H9 (cell line): ENCODE results near the gene MAD1L1. TPM values are rescaled to one million over a fixed set of nuclear protein-coding genes. Genes with fewer than 3 reads are reported as not detected.

ENCODE experiments used
- DNase-seq: peaks from one replicate; pipeline ENCODE4 v3.0.0-alpha.2; 2017
- H2AFZ ChIP-seq: one replicate; pipeline ENCODE4 v1.6.1; 2013; ENCODE audit warnings: mild to moderate bottlenecking, low read length, control low read depth, moderate library complexity
- H2AK5ac ChIP-seq: 2 replicates; pipeline ENCODE4 v1.6.1; 2013; ENCODE audit warnings: low read length, control low read depth, mixed read lengths; ENCODE audit not compliant: insufficient read length
- H2BK120ac ChIP-seq: one replicate; pipeline ENCODE4 v1.6.1; 2013; ENCODE audit warnings: low read depth, mild to moderate bottlenecking, low read length, control low read depth, inconsistent platforms; ENCODE audit not compliant: poor library complexity, severe bottlenecking
- H2BK12ac ChIP-seq: 2 replicates; pipeline ENCODE4 v1.6.1; 2013; ENCODE audit warnings: low read length, control low read depth, mixed read lengths, low read depth; ENCODE audit not compliant: insufficient read length
- H2BK15ac ChIP-seq: 2 replicates; pipeline ENCODE4 v1.6.1; 2013; ENCODE audit warnings: low read depth, low read length, control low read depth
- H2BK20ac ChIP-seq: one replicate; pipeline ENCODE4 v1.6.1; 2013; ENCODE audit warnings: low read depth, mild to moderate bottlenecking, low read length, control low read depth, inconsistent platforms; ENCODE audit not compliant: poor library complexity, severe bottlenecking
- H2BK5ac ChIP-seq: 2 replicates; pipeline ENCODE4 v1.6.1; 2013; ENCODE audit warnings: low read length, control low read depth, mixed read lengths; ENCODE audit not compliant: insufficient read length
- H3K14ac ChIP-seq: 2 replicates; pipeline ENCODE4 v1.6.1; 2013; ENCODE audit warnings: low read length, control low read depth; ENCODE audit not compliant: insufficient read depth
- H3K18ac ChIP-seq: 2 replicates; pipeline ENCODE4 v1.6.1; 2013; ENCODE audit warnings: low read depth, mild to moderate bottlenecking, mixed read lengths, low read length, control low read depth; ENCODE audit not compliant: insufficient read length
- H3K23ac ChIP-seq: 2 replicates; pipeline ENCODE4 v1.6.1; 2013; ENCODE audit warnings: low read length, control low read depth, mixed read lengths, low read depth; ENCODE audit not compliant: insufficient read length
- H3K23me2 ChIP-seq: 2 replicates; pipeline ENCODE4 v1.6.1; 2013; ENCODE audit warnings: low read depth, mild to moderate bottlenecking, mixed read lengths, low read length, control low read depth; ENCODE audit not compliant: insufficient read length, poor library complexity, severe bottlenecking
- H3K27ac ChIP-seq: 2 replicates; pipeline ENCODE4 v1.5.1; 2013; ENCODE audit warnings: low read length, control low read depth, mixed read lengths, low read depth; ENCODE audit not compliant: insufficient read length
- H3K27me3 ChIP-seq: 2 replicates; pipeline ENCODE4 v1.6.1; 2013; ENCODE audit warnings: low read length, control low read depth, inconsistent platforms; ENCODE audit not compliant: insufficient read depth
- H3K4ac ChIP-seq: 2 replicates; pipeline ENCODE4 v1.6.1; 2013; ENCODE audit warnings: low read depth, mild to moderate bottlenecking, control low read depth, inconsistent platforms, low read length, moderate library complexity
- H3K4me1 ChIP-seq: 2 replicates; pipeline ENCODE4 v1.6.1; 2013; ENCODE audit warnings: low read length, control low read depth, inconsistent platforms; ENCODE audit not compliant: insufficient read depth
- H3K4me2 ChIP-seq: 2 replicates; pipeline ENCODE4 v1.6.1; 2013; ENCODE audit warnings: low read length, control low read depth, mixed read lengths; ENCODE audit not compliant: insufficient read length, insufficient read depth
- H3K56ac ChIP-seq: 2 replicates; pipeline ENCODE4 v1.6.1; 2013; ENCODE audit warnings: low read depth, mild to moderate bottlenecking, mixed read lengths, low read length, control low read depth; ENCODE audit not compliant: insufficient read length
- H3K79me1 ChIP-seq: 2 replicates; pipeline ENCODE4 v1.6.1; 2013; ENCODE audit warnings: low read depth, mild to moderate bottlenecking, moderate library complexity, low read length, control low read depth, inconsistent platforms; ENCODE audit not compliant: insufficient read depth, poor library complexity, severe bottlenecking
- H3K79me2 ChIP-seq: 2 replicates; pipeline ENCODE4 v1.6.1; 2013; ENCODE audit warnings: low read length, control low read depth, inconsistent platforms; ENCODE audit not compliant: insufficient read depth
- H3K9ac ChIP-seq: 2 replicates; pipeline ENCODE4 v1.6.1; 2013; ENCODE audit warnings: low read length, control low read depth, mixed read lengths; ENCODE audit not compliant: insufficient read length; ENCODE audit errors: extremely low read depth
- H3K9me3 ChIP-seq: one replicate; pipeline ENCODE4 v1.6.1; 2013; ENCODE audit warnings: low read depth, low read length, inconsistent platforms; ENCODE audit not compliant: control insufficient read depth
- H3T11ph ChIP-seq: one replicate; pipeline ENCODE4 v1.6.1; 2013; ENCODE audit warnings: mild to moderate bottlenecking, low read length, control low read depth, inconsistent platforms
- H4K20me1 ChIP-seq: one replicate; pipeline ENCODE4 v1.6.1; 2013; ENCODE audit not compliant: control insufficient read depth, insufficient read length, insufficient read depth
- H4K5ac ChIP-seq: 2 replicates; pipeline ENCODE4 v1.6.1; 2013; ENCODE audit warnings: low read depth, mild to moderate bottlenecking, mixed read lengths, low read length, control low read depth; ENCODE audit not compliant: insufficient read length
- H4K8ac ChIP-seq: replicated peaks from 2 replicates; pipeline ENCODE4 v1.6.1; 2013; ENCODE audit warnings: low read length, control low read depth, mixed read lengths, low read depth; ENCODE audit not compliant: insufficient read length
- H4K91ac ChIP-seq: 2 replicates; pipeline ENCODE4 v1.6.1; 2013; ENCODE audit warnings: low read depth, mild to moderate bottlenecking, moderate library complexity, mixed read lengths, low read length, control low read depth; ENCODE audit not compliant: insufficient read length
- H3K27ac Mint-ChIP-seq, 3 experiments: 2 replicates in 2 of 3; 3 replicates in 1 of 3; pipeline ENCODE4 v1.8.0; 2020 to 2021; ENCODE audit warnings: mixed read lengths in 3 of 3, mild to moderate bottlenecking in 1 of 3, moderate library complexity in 1 of 3
- H3K27me3 Mint-ChIP-seq: 2 replicates; pipeline ENCODE4 v1.8.0; 2021; ENCODE audit warnings: low read depth, mild to moderate bottlenecking, moderate library complexity, mixed read lengths
- H3K36me3 Mint-ChIP-seq, 3 experiments: 2 replicates in 2 of 3; 3 replicates in 1 of 3; pipeline ENCODE4 v1.8.0; 2020 to 2021; ENCODE audit warnings: low read depth in 3 of 3, mixed read lengths in 3 of 3; ENCODE audit not compliant: insufficient read depth in 1 of 3
- H3K4me1 Mint-ChIP-seq, 2 experiments: 2 replicates each; pipeline ENCODE4 v1.8.0; 2020; ENCODE audit warnings: mixed read lengths in 2 of 2
- H3K4me3 Mint-ChIP-seq, 2 experiments: 2 replicates in 1 of 2; 3 replicates in 1 of 2; pipeline ENCODE4 v1.8.0; 2020 to 2021; ENCODE audit warnings: mild to moderate bottlenecking in 2 of 2, mixed read lengths in 2 of 2, moderate library complexity in 1 of 2
- H3K9me3 Mint-ChIP-seq, 2 experiments: 2 replicates in 1 of 2; 3 replicates in 1 of 2; pipeline ENCODE4 v1.8.0; 2020; ENCODE audit warnings: mild to moderate bottlenecking in 2 of 2, mixed read lengths in 2 of 2, moderate library complexity in 1 of 2
- WGBS: extraction: QIAGEN DNeasy Blood & Tissue Kit; methylation state at CpG from one replicate; pipeline ENCODE4 v1.1.7; 2013; ENCODE audit warnings: missing lambda C conversion rate, low lambda C conversion rate, mixed read lengths; ENCODE audit not compliant: insufficient read length; ENCODE audit errors: extremely low coverage; 5-methylcytosine and 5-hydroxymethylcytosine counted together
- total RNA-seq: library from RNA; stranded (reverse); gene quantifications from 2 replicates; pipeline ENCODE4 v1.2.1, GENCODE V29; 2021
- TF ChIP-seq, protein P1 (sequence below): fragments of 200-600 bp; sonication (generic); conservative IDR thresholded peaks from 3 replicates; pipeline ENCODE4 v1.8.0; 2021; ENCODE audit warnings: antibody characterized with exemption, mild to moderate bottlenecking

MAD1L1 gene
- total RNA-seq, 1 experiment from 2014 or later: 39.0 TPM

GRCh38 chr7:2199956-2200583 lies 32.7 kb downstream of the MAD1L1 start:
- no peaks in the 10 kb centered on the region for H3K4me1 ChIP-seq
- H3K9me3 ChIP-seq: no peaks in the 10 kb centered on the region
- Mint-ChIP-seq H3K36me3 (peaks cover 34 to 43% (median 34%) of the 10 kb centered on the region in 3 experiments), H3K27ac (peak overlapping the region in 2 of 3 experiments; percentile 20 to 95; a peak in 5 of 7 replicates), H3K27me3 (no peaks in the 10 kb centered on the region), H3K4me3 (no peak overlapping the region), H3K4me1 (no peaks in the 10 kb centered on the region), H3K9me3 (peaks cover 3 to 10% of the 10 kb centered on the region in 2 experiments; a peak in 4 of 5 replicates)
- DNase-seq: peak; percentile 20
- no peak overlapping the region for H4K5ac ChIP-seq
- TF ChIP-seq, protein P1, sequence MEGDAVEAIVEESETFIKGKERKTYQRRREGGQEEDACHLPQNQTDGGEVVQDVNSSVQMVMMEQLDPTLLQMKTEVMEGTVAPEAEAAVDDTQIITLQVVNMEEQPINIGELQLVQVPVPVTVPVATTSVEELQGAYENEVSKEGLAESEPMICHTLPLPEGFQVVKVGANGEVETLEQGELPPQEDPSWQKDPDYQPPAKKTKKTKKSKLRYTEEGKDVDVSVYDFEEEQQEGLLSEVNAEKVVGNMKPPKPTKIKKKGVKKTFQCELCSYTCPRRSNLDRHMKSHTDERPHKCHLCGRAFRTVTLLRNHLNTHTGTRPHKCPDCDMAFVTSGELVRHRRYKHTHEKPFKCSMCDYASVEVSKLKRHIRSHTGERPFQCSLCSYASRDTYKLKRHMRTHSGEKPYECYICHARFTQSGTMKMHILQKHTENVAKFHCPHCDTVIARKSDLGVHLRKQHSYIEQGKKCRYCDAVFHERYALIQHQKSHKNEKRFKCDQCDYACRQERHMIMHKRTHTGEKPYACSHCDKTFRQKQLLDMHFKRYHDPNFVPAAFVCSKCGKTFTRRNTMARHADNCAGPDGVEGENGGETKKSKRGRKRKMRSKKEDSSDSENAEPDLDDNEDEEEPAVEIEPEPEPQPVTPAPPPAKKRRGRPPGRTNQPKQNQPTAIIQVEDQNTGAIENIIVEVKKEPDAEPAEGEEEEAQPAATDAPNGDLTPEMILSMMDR: no peak
- H3K23ac ChIP-seq: no peak overlapping the region
- H3K27ac ChIP-seq: no peak overlapping the region
- no peak overlapping the region for H4K91ac ChIP-seq
- H3T11ph ChIP-seq: no peak overlapping the region
- H3K79me2 ChIP-seq: no peaks in the 10 kb centered on the region; the same call in 1 of the 2 replicates
- H2AK5ac ChIP-seq: no peak overlapping the region
- H3K79me1 ChIP-seq: no peaks in the 10 kb centered on the region
- no peak overlapping the region for H2BK5ac ChIP-seq
- no CpG with 5 or more reads among the region's 25 CpGs for WGBS
- no peak overlapping the region for H3K18ac ChIP-seq
- H3K27me3 ChIP-seq: no peaks in the 10 kb centered on the region; the same call in 1 of the 2 replicates
- H2BK20ac ChIP-seq: no peak overlapping the region
- no peaks in the 10 kb centered on the region for H4K20me1 ChIP-seq
- no peak overlapping the region for H3K9ac ChIP-seq
- no peak overlapping the region for H2AFZ ChIP-seq
- no peak overlapping the region for H2BK120ac ChIP-seq
- no peak overlapping the region for H3K14ac ChIP-seq
- H2BK15ac ChIP-seq: no peak overlapping the region
- no peak overlapping the region for H3K4me2 ChIP-seq
- no peak overlapping the region for H3K4ac ChIP-seq
- H3K56ac ChIP-seq: no peak overlapping the region
- H3K23me2 ChIP-seq: no peaks in the 10 kb centered on the region
- no peak overlapping the region for H2BK12ac ChIP-seq
- no peak overlapping the region for H4K8ac ChIP-seq
